Liver (tissue), 9 donors: ENCODE results near the gene ENOX2. TPM values are rescaled to one million over a fixed set of nuclear protein-coding genes. Genes with fewer than 3 reads are reported as not detected.
A peak's percentile ranks its signal among the peaks of the same experiment; 100 is the strongest.

Experiments
- DNase-seq: peaks from one replicate; pipeline ENCODE4 v3.0.0-alpha.2; 2017; ENCODE audit warnings: low spot score
- H3K27ac ChIP-seq, 2 donors: one replicate each; pipeline ENCODE4 v1.7.0; 2013; ENCODE audit warnings: inconsistent platforms in 2 of 2, low read length in 2 of 2, control low read depth in 1 of 2, low read depth in 1 of 2, mild to moderate bottlenecking in 1 of 2
- H3K27me3 ChIP-seq, 4 donors: one replicate each; pipeline versions ENCODE4 v1.6.1 to v1.7.0; 2013; ENCODE audit warnings: low read length in 3 of 4, inconsistent platforms in 1 of 4, mild to moderate bottlenecking in 1 of 4, moderate library complexity in 1 of 4; ENCODE audit not compliant: control insufficient read depth in 4 of 4, insufficient read depth in 4 of 4
- H3K36me3 ChIP-seq, 4 donors: one replicate each; pipeline versions ENCODE4 v1.6.1 to v1.7.0; 2013; ENCODE audit warnings: low read length in 3 of 4, mild to moderate bottlenecking in 3 of 4, low read depth in 1 of 4, moderate library complexity in 1 of 4; ENCODE audit not compliant: control insufficient read depth in 4 of 4, insufficient read depth in 3 of 4
- H3K4me1 ChIP-seq, 4 donors: one replicate each; pipeline versions ENCODE4 v1.6.1 to v1.7.0; 2013; ENCODE audit warnings: low read length in 3 of 4, mild to moderate bottlenecking in 3 of 4, moderate library complexity in 1 of 4; ENCODE audit not compliant: control insufficient read depth in 4 of 4, insufficient read depth in 4 of 4
- H3K4me3 ChIP-seq, 3 donors: one replicate each; pipeline versions ENCODE4 v1.6.1 to v1.7.0; 2013; ENCODE audit warnings: low read length in 3 of 3, control low read depth in 1 of 3, low read depth in 1 of 3, mild to moderate bottlenecking in 1 of 3
- H3K9ac ChIP-seq, 2 donors: one replicate each; pipeline ENCODE4 v1.7.0; 2013; ENCODE audit warnings: low read length in 2 of 2, mild to moderate bottlenecking in 2 of 2, moderate library complexity in 2 of 2, control low read depth in 1 of 2, low read depth in 1 of 2
- H3K9me3 ChIP-seq, 4 donors: one replicate each; pipeline versions ENCODE4 v1.6.1 to v1.7.0; 2013; ENCODE audit warnings: low read length in 3 of 4; ENCODE audit not compliant: control insufficient read depth in 4 of 4
- CTCF ChIP-seq: fragments of 150-350 bp; IDR thresholded peaks from 2 replicates; pipeline ENCODE4 v1.5.1; 2017; ENCODE audit warnings: improper control_type of control experiment, low read depth, low read length; ENCODE audit not compliant: missing input control
- EGR1 ChIP-seq, 2 donors: IDR thresholded peaks; 2 replicates each; pipeline ENCODE4 v1.6.1; 2016 to 2018; ENCODE audit warnings: antibody characterized with exemption in 2 of 2, low read depth in 2 of 2
- FOXA1 ChIP-seq: IDR thresholded peaks from 2 replicates; pipeline ENCODE4 v1.6.1; 2016; ENCODE audit warnings: antibody characterized with exemption
- FOXA2 ChIP-seq: IDR thresholded peaks from 2 replicates; pipeline ENCODE4 v1.6.1; 2016; ENCODE audit warnings: antibody characterized with exemption
- GABPA ChIP-seq, 2 donors: IDR thresholded peaks in 1 of 2; conservative IDR thresholded peaks in 1 of 2; 2 replicates each; pipeline ENCODE4 v1.6.1; 2016; ENCODE audit warnings: antibody characterized with exemption in 2 of 2, mild to moderate bottlenecking in 1 of 2, moderate library complexity in 1 of 2
- HNF4A ChIP-seq, 2 donors: conservative IDR thresholded peaks; 2 replicates each; pipeline ENCODE4 v1.6.1; 2016; ENCODE audit warnings: antibody characterized with exemption in 2 of 2, mild to moderate bottlenecking in 2 of 2
- HNF4G ChIP-seq: IDR thresholded peaks from 2 replicates; pipeline ENCODE4 v1.6.1; 2016; ENCODE audit warnings: antibody characterized with exemption
- JUND ChIP-seq, 2 donors: IDR thresholded peaks; 2 replicates each; pipeline ENCODE4 v1.6.1; 2016; ENCODE audit warnings: antibody characterized with exemption in 2 of 2
- MAX ChIP-seq: IDR thresholded peaks from 2 replicates; pipeline ENCODE4 v1.6.1; 2016; ENCODE audit warnings: antibody characterized with exemption
- NR2F2 ChIP-seq: IDR thresholded peaks from 2 replicates; pipeline ENCODE4 v1.6.1; 2016; ENCODE audit warnings: antibody characterized with exemption
- RAD21 ChIP-seq, 2 donors: IDR thresholded peaks; 2 replicates each; pipeline ENCODE4 v1.6.1; 2016; ENCODE audit warnings: antibody characterized with exemption in 2 of 2, mild to moderate bottlenecking in 2 of 2
- REST ChIP-seq: IDR thresholded peaks from 2 replicates; pipeline ENCODE4 v1.6.1; 2016; ENCODE audit warnings: antibody characterized with exemption, mild to moderate bottlenecking
- SP1 ChIP-seq: IDR thresholded peaks from 2 replicates; pipeline ENCODE4 v1.6.1; 2018; ENCODE audit warnings: antibody characterized with exemption, mild to moderate bottlenecking
- TAF1 ChIP-seq: conservative IDR thresholded peaks from 2 replicates; pipeline ENCODE4 v1.6.1; 2016; ENCODE audit warnings: antibody characterized with exemption, mild to moderate bottlenecking
- YY1 ChIP-seq: IDR thresholded peaks from 2 replicates; pipeline ENCODE4 v1.6.1; 2016; ENCODE audit warnings: antibody characterized with exemption, mild to moderate bottlenecking
- WGBS: extraction: QIAGEN DNeasy Blood & Tissue Kit; methylation state at CpG from one replicate; pipeline ENCODE4 v1.1.7; 2013; 5-methylcytosine and 5-hydroxymethylcytosine counted together
- polyA plus RNA-seq, 2 donors: library from polyadenylated mRNA; stranded (reverse) in 1 of 2; unstranded in 1 of 2; fragments of 200-250 nt in 1 of 2; fragments of >200 nt in 1 of 2; fragmentation: Nextera tagmentation in 1 of 2; extraction: Ambion mirVana in 1 of 2; gene quantifications; one replicate each; pipeline versions ENCODE4 v1.2.1 to v1.2.3, GENCODE V29; 2013 to 2015
- total RNA-seq, 2 donors: library from RNA; depleted of rRNA; stranded (reverse); fragments of >200 nt; gene quantifications; one replicate each; pipeline ENCODE4 v1.2.3, GENCODE V29; 2014
- donor health status: healthy.
- donor health status: healthy.
- donor health status: healthy.
- donor health status: healthy.
- donor health status: healthy.

ENOX2 gene
- total and polyA plus RNA-seq, 4 donors: 5.0 to 11.5 (median 6.5) TPM

GRCh38 chrX:130645955-130646583 is 256.9 kb downstream of the ENOX2 start:
- H3K27ac ChIP-seq: no peak overlapping the region
- H3K4me1 ChIP-seq: peaks cover 3 to 13% (median 6%) of the 10 kb centered on the region in 4 donors
- WGBS: 60% methylated on average over 9 of the region's 9 CpGs
- H3K9me3 ChIP-seq: no peaks in the 10 kb centered on the region
- no peaks in the 10 kb centered on the region for H3K36me3 ChIP-seq
- no peak overlapping the region for H3K9ac ChIP-seq
- no peak overlapping the region for H3K4me3 ChIP-seq
- H3K27me3 ChIP-seq: no peaks in the 10 kb centered on the region
- TF ChIP-seq FOXA1 (no peak), HNF4A (conservative IDR thresholded peaks at IDR 0.05) (peak; percentile 38 to 45), RAD21 (IDR thresholded peaks at IDR 0.05) (peak in 1 of 2 donors; percentile 25)
- DNase-seq: no peak

GRCh38 chrX:130637591-130637990 is 265.4 kb downstream of the ENOX2 start:
- no peak overlapping the region for H3K9ac ChIP-seq
- no peaks in the 10 kb centered on the region for H3K4me1 ChIP-seq
- DNase-seq: no peak
- 90% methylated on average over 3 of the region's 3 CpGs for WGBS
- no peaks in the 10 kb centered on the region for H3K27me3 ChIP-seq
- H3K4me3 ChIP-seq: no peak overlapping the region
- H3K27ac ChIP-seq: no peak overlapping the region
- TF ChIP-seq FOXA2 (no peak), HNF4G (no peak), MAX (no peak), CTCF (no peak), EGR1 (IDR thresholded peaks at IDR 0.05; ENCODE audit: low read depth in 2 of 2) (no peak), NR2F2 (no peak), RAD21 (IDR thresholded peaks at IDR 0.05) (no peak), HNF4A (conservative IDR thresholded peaks at IDR 0.05) (no peak), JUND (IDR thresholded peaks at IDR 0.05) (no peak), TAF1 (no peak), REST (no peak), GABPA (IDR thresholded peaks at IDR 0.05 in 1 of 2, conservative IDR thresholded peaks at IDR 0.05 in 1 of 2) (no peak), YY1 (no peak), SP1 (no peak)
- H3K36me3 ChIP-seq: peaks cover 0 to 9% (median 2%) of the 10 kb centered on the region in 4 donors
- H3K9me3 ChIP-seq: no peaks in the 10 kb centered on the region
